ENCODE results near the gene NELL1.

Gene NELL1

DNA sequence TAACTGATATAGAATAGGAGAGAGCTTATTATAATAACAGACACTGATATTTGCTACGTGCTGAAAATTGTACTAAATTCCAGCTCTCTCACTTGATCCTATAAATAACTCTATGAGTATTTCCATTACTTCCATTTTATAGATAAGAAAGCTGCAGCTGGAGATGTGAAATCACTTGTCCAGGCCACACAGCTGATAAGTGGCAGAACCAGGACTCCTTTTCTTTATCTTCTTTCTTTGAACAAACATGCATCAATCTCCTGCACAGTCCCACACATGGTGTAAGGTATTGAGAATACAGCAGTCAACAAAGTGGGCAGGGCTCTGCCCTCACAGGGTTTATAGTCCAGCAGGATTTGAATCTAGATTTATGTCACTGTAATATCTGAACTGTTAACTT, 652.1 kb downstream of the NELL1 start:
- H3K4me3 Mint-ChIP-seq = no peak overlapping the region
- DNase-seq (ENCODE audit: low spot score in 2 of 2) = no peak
- H3K4me1 Mint-ChIP-seq = no peaks in the 10 kb centered on the region
- peaks cover 5% of the 10 kb centered on the region for H3K9me3 Mint-ChIP-seq
- H3K27ac Mint-ChIP-seq = no peak overlapping the region
- no peaks in the 10 kb centered on the region for H3K27me3 Mint-ChIP-seq
- no peaks in the 10 kb centered on the region for H3K36me3 Mint-ChIP-seq
- ATAC-seq (ENCODE audit: low read depth) = no peak

- Mint-ChIP-seq H3K4me3 (no peak overlapping the region), H3K27me3 (no peaks in the 10 kb centered on the region), H3K9me3 (peaks cover 10% of the 10 kb centered on the region), H3K4me1 (no peaks in the 10 kb centered on the region), H3K27ac (no peak overlapping the region), H3K36me3 (no peaks in the 10 kb centered on the region)
- DNase-seq (ENCODE audit: low spot score in 2 of 2) (no peak), ATAC-seq (ENCODE audit: low read depth) (no peak)
Measured at GRCh38 chr11:21323617-21324016, 654.2 kb downstream of the NELL1 start.

DNA sequence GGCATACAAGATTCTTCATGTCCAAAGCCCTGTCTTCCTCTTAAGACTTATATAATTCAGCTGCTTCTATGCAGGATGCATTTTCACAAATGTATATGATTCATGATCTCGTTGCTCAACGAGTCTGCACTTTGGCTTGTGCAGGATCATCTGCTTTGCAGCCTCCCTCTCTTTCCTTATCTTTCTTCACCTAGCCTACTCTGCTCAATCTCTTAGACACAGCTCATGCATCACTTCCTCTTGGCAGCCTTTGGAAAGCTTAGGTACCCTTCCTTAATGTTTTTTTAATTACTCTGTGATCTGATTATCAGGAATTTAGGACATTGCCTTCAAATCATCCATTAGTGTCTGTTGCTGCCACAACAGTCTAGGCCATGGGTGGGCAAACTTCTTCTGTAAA, 673.8 kb downstream of the NELL1 start:
- H3K36me3 Mint-ChIP-seq = no peaks in the 10 kb centered on the region
- H3K27ac Mint-ChIP-seq = no peak overlapping the region
- no peaks in the 10 kb centered on the region for H3K27me3 Mint-ChIP-seq
- peaks cover 4% of the 10 kb centered on the region for H3K9me3 Mint-ChIP-seq
- ATAC-seq (ENCODE audit: low read depth) (no peak), DNase-seq (ENCODE audit: low spot score in 2 of 2) (no peak)
- H3K4me3 Mint-ChIP-seq = no peak overlapping the region
- H3K4me1 Mint-ChIP-seq = no peaks in the 10 kb centered on the region

- Mint-ChIP-seq H3K27me3 (no peaks in the 10 kb centered on the region), H3K36me3 (no peaks in the 10 kb centered on the region), H3K4me1 (no peaks in the 10 kb centered on the region), H3K4me3 (no peak overlapping the region), H3K27ac (no peak overlapping the region), H3K9me3 (peaks cover 6% of the 10 kb centered on the region)
- no peak for DNase-seq (ENCODE audit: low spot score in 2 of 2)
- no peak for ATAC-seq (ENCODE audit: low read depth)
Measured at GRCh38 chr11:21346361-21346760, 677.0 kb downstream of the NELL1 start.

GRCh38 chr11:21350613-21351012, 681.2 kb downstream of the NELL1 start:
- DNase-seq (ENCODE audit: low spot score in 2 of 2) = no peak
- ATAC-seq (ENCODE audit: low read depth) = no peak
- Mint-ChIP-seq H3K36me3 (no peaks in the 10 kb centered on the region), H3K27me3 (no peaks in the 10 kb centered on the region), H3K27ac (no peak overlapping the region), H3K4me3 (no peak overlapping the region), H3K4me1 (no peaks in the 10 kb centered on the region), H3K9me3 (peaks cover 8% of the 10 kb centered on the region)

- DNase-seq (ENCODE audit: low spot score in 2 of 2) (no peak), ATAC-seq (ENCODE audit: low read depth) (no peak)
- no peaks in the 10 kb centered on the region for H3K27me3 Mint-ChIP-seq
- peaks cover 8% of the 10 kb centered on the region for H3K9me3 Mint-ChIP-seq
- no peak overlapping the region for H3K4me3 Mint-ChIP-seq
- H3K36me3 Mint-ChIP-seq = no peaks in the 10 kb centered on the region
- no peak overlapping the region for H3K27ac Mint-ChIP-seq
- H3K4me1 Mint-ChIP-seq = no peaks in the 10 kb centered on the region
Measured at GRCh38 chr11:21353425-21353824, 684.0 kb downstream of the NELL1 start.

GRCh38 chr11:21364866-21365624, 695.7 kb downstream of the NELL1 start:
- H3K9me3 Mint-ChIP-seq = no peaks in the 10 kb centered on the region
- DNase-seq (ENCODE audit: low spot score in 2 of 2) (no peak), ATAC-seq (ENCODE audit: low read depth) (no peak)
- no peaks in the 10 kb centered on the region for H3K4me1 Mint-ChIP-seq
- H3K27me3 Mint-ChIP-seq = no peaks in the 10 kb centered on the region
- H3K36me3 Mint-ChIP-seq = no peaks in the 10 kb centered on the region
- H3K4me3 Mint-ChIP-seq = no peak overlapping the region
- no peak overlapping the region for H3K27ac Mint-ChIP-seq

GRCh38 chr11:21369947-21370346, 700.6 kb downstream of the NELL1 start:
- H3K9me3 Mint-ChIP-seq = no peaks in the 10 kb centered on the region
- no peaks in the 10 kb centered on the region for H3K4me1 Mint-ChIP-seq
- DNase-seq (ENCODE audit: low spot score in 2 of 2) (no peak), ATAC-seq (ENCODE audit: low read depth) (no peak)
- no peaks in the 10 kb centered on the region for H3K36me3 Mint-ChIP-seq
- H3K4me3 Mint-ChIP-seq = no peak overlapping the region
- no peaks in the 10 kb centered on the region for H3K27me3 Mint-ChIP-seq
- H3K27ac Mint-ChIP-seq = no peak overlapping the region

- no peaks in the 10 kb centered on the region for H3K27me3 Mint-ChIP-seq
- no peak overlapping the region for H3K27ac Mint-ChIP-seq
- no peaks in the 10 kb centered on the region for H3K9me3 Mint-ChIP-seq
- no peaks in the 10 kb centered on the region for H3K4me1 Mint-ChIP-seq
- DNase-seq (ENCODE audit: low spot score in 2 of 2) = no peak
- H3K4me3 Mint-ChIP-seq = no peak overlapping the region
- no peak for ATAC-seq (ENCODE audit: low read depth)
- H3K36me3 Mint-ChIP-seq = no peaks in the 10 kb centered on the region
Measured at GRCh38 chr11:21371044-21371443, 701.7 kb downstream of the NELL1 start.

GRCh38 chr11:21372672-21373071, 703.3 kb downstream of the NELL1 start:
- no peak for DNase-seq (ENCODE audit: low spot score in 2 of 2)
- no peak for ATAC-seq (ENCODE audit: low read depth)
- no peak overlapping the region for H3K27ac Mint-ChIP-seq
- peaks cover 1% of the 10 kb centered on the region for H3K9me3 Mint-ChIP-seq
- no peaks in the 10 kb centered on the region for H3K27me3 Mint-ChIP-seq
- no peaks in the 10 kb centered on the region for H3K4me1 Mint-ChIP-seq
- no peak overlapping the region for H3K4me3 Mint-ChIP-seq
- H3K36me3 Mint-ChIP-seq = no peaks in the 10 kb centered on the region

- H3K4me3 Mint-ChIP-seq = no peak overlapping the region
- DNase-seq (ENCODE audit: low spot score in 2 of 2) (no peak), ATAC-seq (ENCODE audit: low read depth) (no peak)
- H3K4me1 Mint-ChIP-seq = no peaks in the 10 kb centered on the region
- no peak overlapping the region for H3K27ac Mint-ChIP-seq
- no peaks in the 10 kb centered on the region for H3K36me3 Mint-ChIP-seq
- no peaks in the 10 kb centered on the region for H3K27me3 Mint-ChIP-seq
- H3K9me3 Mint-ChIP-seq = peaks cover 2% of the 10 kb centered on the region
Measured at GRCh38 chr11:21374376-21374775, 705.0 kb downstream of the NELL1 start.

DNA sequence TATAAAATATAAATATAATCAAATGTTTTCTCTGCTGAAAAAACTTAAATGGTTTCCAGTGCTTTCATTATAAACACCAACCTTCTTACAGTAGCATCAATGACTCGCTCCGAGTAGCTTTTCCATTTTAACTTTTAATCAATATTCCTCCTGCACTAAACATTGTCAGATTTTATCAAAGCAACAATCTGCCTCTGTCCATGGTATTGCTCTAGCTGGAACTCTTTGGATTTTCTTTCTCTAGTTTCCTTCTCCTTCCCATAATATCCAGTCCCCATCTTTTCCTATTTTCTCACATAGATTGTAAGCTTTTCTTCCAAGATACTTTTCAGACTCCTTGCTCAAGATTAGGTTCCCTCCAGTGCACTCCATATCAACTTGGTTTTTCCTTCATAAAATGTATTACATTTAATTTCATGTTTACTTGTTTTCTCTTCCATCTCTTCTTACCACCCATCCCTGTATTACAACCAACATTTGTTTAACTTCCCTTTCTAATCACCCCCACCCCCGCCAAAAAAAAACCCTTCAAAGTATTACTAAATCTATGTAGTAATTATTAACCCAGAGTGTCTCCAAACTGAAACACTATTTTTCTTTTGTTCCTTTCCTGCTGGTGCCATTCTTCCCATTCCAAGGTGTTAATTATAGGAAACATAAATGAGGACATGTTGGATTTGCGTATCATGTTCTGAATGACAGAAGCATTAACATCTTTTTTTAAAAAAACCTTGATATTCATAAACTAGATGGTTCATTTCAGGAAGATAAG, 716.5 kb downstream of the NELL1 start:
- DNase-seq (ENCODE audit: low spot score in 2 of 2) = no peak
- no peak for ATAC-seq (ENCODE audit: low read depth)
- H3K9me3 Mint-ChIP-seq = peaks cover 11% of the 10 kb centered on the region
- H3K27ac Mint-ChIP-seq = no peak overlapping the region
- H3K4me3 Mint-ChIP-seq = no peak overlapping the region
- H3K36me3 Mint-ChIP-seq = no peaks in the 10 kb centered on the region
- H3K4me1 Mint-ChIP-seq = no peaks in the 10 kb centered on the region
- no peaks in the 10 kb centered on the region for H3K27me3 Mint-ChIP-seq

DNA sequence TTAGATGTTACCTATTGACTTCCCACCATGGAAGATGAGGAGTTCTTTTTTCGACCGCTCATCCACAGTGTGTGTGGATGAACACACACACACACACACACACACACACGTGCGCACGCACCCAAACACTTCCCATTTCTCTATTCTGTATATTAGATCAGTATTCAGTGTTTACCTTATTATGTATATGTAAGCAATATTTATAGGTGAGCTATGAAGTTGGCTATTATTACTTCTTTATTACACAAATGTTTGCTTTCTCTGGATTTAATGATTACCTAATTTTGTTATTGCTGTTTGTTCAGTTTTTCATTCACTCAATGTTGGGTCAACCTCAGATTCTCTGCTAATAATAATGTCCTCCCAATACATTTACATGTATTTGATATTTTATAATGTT, 721.0 kb downstream of the NELL1 start:
- Mint-ChIP-seq H3K4me3 (no peak overlapping the region), H3K36me3 (no peaks in the 10 kb centered on the region)

GRCh38 chr11:21396342-21397008, 727.1 kb downstream of the NELL1 start:
- no peaks in the 10 kb centered on the region for H3K9me3 Mint-ChIP-seq

More for the DNA sequence above, 721.0 kb downstream of the NELL1 start:
- H3K4me1 Mint-ChIP-seq = no peaks in the 10 kb centered on the region
- no peak for DNase-seq (ENCODE audit: low spot score in 2 of 2)
- H3K27ac Mint-ChIP-seq = no peak overlapping the region
- no peaks in the 10 kb centered on the region for H3K27me3 Mint-ChIP-seq
- no peak for ATAC-seq (ENCODE audit: low read depth)
- H3K9me3 Mint-ChIP-seq = peaks cover 4% of the 10 kb centered on the region

More at GRCh38 chr11:21396342-21397008, 727.1 kb downstream of the NELL1 start:
- no peaks in the 10 kb centered on the region for H3K27me3 Mint-ChIP-seq
- no peaks in the 10 kb centered on the region for H3K36me3 Mint-ChIP-seq
- H3K27ac Mint-ChIP-seq = no peak overlapping the region
- no peak overlapping the region for H3K4me3 Mint-ChIP-seq
- no peaks in the 10 kb centered on the region for H3K4me1 Mint-ChIP-seq
- DNase-seq (ENCODE audit: low spot score in 2 of 2) (no peak), ATAC-seq (ENCODE audit: low read depth) (no peak)
